Type B pancreatic cell (in vitro differentiated cells): Measurements from ENCODE around the gene FBXL3. TPM values are rescaled to one million over a fixed set of nuclear protein-coding genes. Genes with fewer than 3 reads are reported as not detected.

ENCODE experiments used
- DNase-seq: peaks from one replicate; pipeline ENCODE4 v3.0.0; 2021; ENCODE audit warnings: mixed read lengths; ENCODE audit not compliant: unreplicated experiment; ENCODE audit errors: extremely low spot score
- H3K27ac Mint-ChIP-seq: 2 replicates; pipeline ENCODE4 v1.8.0; 2021; ENCODE audit warnings: mild to moderate bottlenecking, mixed read lengths
- H3K27me3 Mint-ChIP-seq: 2 replicates; pipeline ENCODE4 v1.8.0; 2021; ENCODE audit warnings: mixed read lengths
- H3K36me3 Mint-ChIP-seq: 2 replicates; pipeline ENCODE4 v1.8.0; 2021; ENCODE audit warnings: mixed read lengths
- H3K4me1 Mint-ChIP-seq: one replicate; pipeline ENCODE4 v1.8.0; 2021; ENCODE audit warnings: mixed read lengths; ENCODE audit not compliant: unreplicated experiment
- H3K4me3 Mint-ChIP-seq: 2 replicates; pipeline ENCODE4 v1.8.0; 2021; ENCODE audit warnings: mild to moderate bottlenecking, mixed read lengths
- H3K9me3 Mint-ChIP-seq: 2 replicates; pipeline ENCODE4 v1.8.0; 2021; ENCODE audit warnings: mixed read lengths
- CTCF ChIP-seq: fragments of 200-600 bp; sonication (generic); conservative IDR thresholded peaks from 2 replicates; pipeline ENCODE4 v1.5.0; 2021; ENCODE audit warnings: antibody characterized with exemption, mild to moderate bottlenecking
- long read RNA-seq: library from polyadenylated mRNA; unstranded; transcript quantifications from one replicate; pipeline ENCODE4 v2.0.0, GENCODE V29; 2020
- total RNA-seq: library from RNA; stranded (reverse); gene quantifications from 2 replicates; pipeline ENCODE4 v1.2.1, GENCODE V29; 2021; ENCODE audit warnings: low replicate concordance

Gene FBXL3
- total RNA-seq = 28.7 and 36.6 TPM in 2 replicates
- long read RNA-seq, partial matches to known transcripts = 4 of 30 reads
- long read RNA-seq, other reads (novel, unspliced or antisense) = 23 of 30 reads

GRCh38 chr13:77026861-77027621 lies at the start of gene FBXL3:
Gene FBXL3, minus strand, starts transcription at chr13:77027159. Its CDS starts 5,299 bp downstream, at chr13:77021860.
- peak; percentile 88 for DNase-seq
- Mint-ChIP-seq H3K4me1 (peaks cover 49% of the 10 kb centered on the region), H3K27ac (peak within 1 kb of the TSS; percentile 98), H3K27me3 (peaks cover 2% of the 10 kb centered on the region), H3K9me3 (no peaks in the 10 kb centered on the region), H3K36me3 (peaks cover 4% of the 10 kb centered on the region), H3K4me3 (peak within 1 kb of the TSS; percentile 98)
- no peak for TF ChIP-seq CTCF

- H3K4me1 Mint-ChIP-seq = no peaks in the 10 kb centered on the region
- DNase-seq = no peak
- H3K27ac Mint-ChIP-seq = no peak overlapping the region
- TF ChIP-seq CTCF = no peak
- H3K36me3 Mint-ChIP-seq = peaks cover 18% of the 10 kb centered on the region
- H3K9me3 Mint-ChIP-seq = no peaks in the 10 kb centered on the region
- no peak overlapping the region for H3K4me3 Mint-ChIP-seq
- no peaks in the 10 kb centered on the region for H3K27me3 Mint-ChIP-seq
Measured at GRCh38 chr13:77067519-77067918, 40.6 kb upstream of the FBXL3 start.

GRCh38 chr13:77065461-77066147 lies 38.6 kb upstream of the FBXL3 start:
- no peaks in the 10 kb centered on the region for H3K9me3 Mint-ChIP-seq
- H3K27me3 Mint-ChIP-seq = no peaks in the 10 kb centered on the region
- no peak overlapping the region for H3K4me3 Mint-ChIP-seq
- H3K27ac Mint-ChIP-seq = no peak overlapping the region
- no peak for TF ChIP-seq CTCF
- no peaks in the 10 kb centered on the region for H3K4me1 Mint-ChIP-seq
- H3K36me3 Mint-ChIP-seq = peaks cover 17% of the 10 kb centered on the region
- no peak for DNase-seq

GRCh38 chr13:77062097-77062496 lies 35.1 kb upstream of the FBXL3 start:
- Mint-ChIP-seq H3K36me3 (peaks cover 17% of the 10 kb centered on the region), H3K4me3 (no peak overlapping the region), H3K27me3 (no peaks in the 10 kb centered on the region), H3K4me1 (no peaks in the 10 kb centered on the region), H3K27ac (no peak overlapping the region), H3K9me3 (no peaks in the 10 kb centered on the region)
- TF ChIP-seq CTCF = no peak
- no peak for DNase-seq

GRCh38 chr13:77061362-77061761 lies 34.4 kb upstream of the FBXL3 start:
- TF ChIP-seq CTCF = no peak
- Mint-ChIP-seq H3K4me1 (no peaks in the 10 kb centered on the region), H3K9me3 (no peaks in the 10 kb centered on the region), H3K36me3 (peaks cover 21% of the 10 kb centered on the region), H3K4me3 (no peak overlapping the region), H3K27me3 (no peaks in the 10 kb centered on the region), H3K27ac (no peak overlapping the region)
- DNase-seq = no peak
